Suppressor macrophage treated with lipopolysaccharide for 4 hours (primary cell): ENCODE measurements around the gene SYT6.

Experiments used
- DNase-seq: peaks from one replicate; pipeline ENCODE4 v3.0.0-alpha.2; 2020

SYT6 gene

GRCh38 chr1:114154146-114154962 lies 685 bp upstream of the SYT6 start:
- DNase-seq, result no peak

- peak; percentile 56 for DNase-seq
These were observed 985 bp downstream of the SYT6 start for GRCh38 chr1:114152508-114153260.

DNA sequence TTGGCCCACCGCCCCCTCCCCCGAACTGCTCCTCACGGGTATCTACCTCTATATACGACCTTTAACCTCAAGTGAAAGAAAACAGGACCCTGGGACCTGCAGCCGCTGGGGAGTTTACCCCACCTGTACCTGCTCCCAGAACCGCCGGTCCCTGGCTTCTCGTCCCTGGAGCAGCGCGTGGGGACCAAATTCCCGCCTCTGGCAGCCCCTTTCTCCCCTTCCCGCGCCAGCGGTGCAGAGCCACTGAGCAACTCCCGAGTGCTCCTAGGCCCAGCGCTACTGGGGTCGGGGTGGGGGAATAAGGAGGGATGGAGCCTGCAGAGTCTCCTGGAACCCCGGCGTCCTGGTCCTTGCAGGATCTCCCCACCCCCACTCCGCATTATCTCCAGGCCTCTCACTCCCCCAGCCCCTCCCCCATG lies 1.6 kb downstream of the SYT6 start:
- no peak for DNase-seq

DNA sequence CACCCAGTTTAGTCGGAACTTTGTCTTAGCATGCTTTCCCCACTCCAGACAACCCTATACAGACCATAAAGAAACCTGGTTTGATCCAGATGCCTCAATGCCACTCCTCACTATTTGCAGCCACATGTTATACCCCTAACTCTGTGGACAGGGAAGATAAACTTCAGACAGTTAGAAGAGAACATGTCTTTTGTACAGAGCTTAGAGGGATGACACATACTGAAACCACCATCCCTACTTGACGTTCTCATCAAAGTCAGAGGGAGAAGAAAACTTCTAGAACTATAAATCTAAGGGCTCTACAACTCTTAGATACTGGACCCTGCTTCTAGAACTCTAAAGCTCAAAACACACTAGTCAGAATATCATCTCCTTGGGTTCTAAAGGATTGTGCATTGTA lies 3.7 kb downstream of the SYT6 start:
- peak; percentile 14 for DNase-seq

DNA sequence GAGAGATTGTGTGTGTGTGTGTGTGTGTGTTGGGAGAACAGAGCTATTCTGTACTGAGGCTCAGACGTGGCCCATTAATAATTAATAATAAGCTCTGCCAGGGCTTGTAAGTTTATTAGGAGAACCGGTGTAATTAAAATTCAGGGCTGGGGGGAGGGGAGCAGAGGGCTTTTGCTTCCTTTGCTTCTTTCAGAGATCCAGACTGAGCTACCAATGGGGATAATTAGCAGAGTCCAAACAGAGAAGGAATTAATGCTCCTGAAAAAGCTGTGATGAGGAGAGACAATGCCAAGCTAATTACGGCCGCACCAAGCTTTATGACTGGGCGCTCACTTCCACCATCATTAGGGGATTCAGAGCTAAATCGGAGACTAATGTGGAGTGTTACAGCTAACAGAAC lies 4.5 kb downstream of the SYT6 start:
- no peak for DNase-seq

GRCh38 chr1:114145504-114146151 lies 8.0 kb downstream of the SYT6 start:
- DNase-seq, result no peak

- peak; percentile 18 for DNase-seq
These were observed 9.7 kb downstream of the SYT6 start for GRCh38 chr1:114144016-114144415.

DNA sequence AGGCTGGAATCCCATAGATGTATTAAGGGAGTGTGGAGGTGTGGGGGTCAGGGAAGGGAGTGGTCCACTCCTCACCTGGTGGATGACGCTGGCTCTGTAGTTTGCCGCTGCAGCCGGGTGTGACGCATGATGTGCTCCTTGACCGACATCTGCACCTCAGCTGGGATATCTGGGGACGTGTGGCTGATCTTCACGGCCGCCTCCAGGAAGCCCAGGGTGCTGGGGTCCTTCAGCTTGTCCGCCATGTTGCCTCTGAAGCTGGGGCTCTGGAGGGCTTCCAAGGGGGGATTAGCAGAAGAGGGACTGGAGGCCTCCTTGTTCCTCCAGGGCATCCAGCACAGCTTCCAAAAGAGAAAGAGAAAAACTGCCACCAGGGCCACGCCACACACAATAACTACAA lies 14.1 kb downstream of the SYT6 start:
- DNase-seq, result no peak

DNA sequence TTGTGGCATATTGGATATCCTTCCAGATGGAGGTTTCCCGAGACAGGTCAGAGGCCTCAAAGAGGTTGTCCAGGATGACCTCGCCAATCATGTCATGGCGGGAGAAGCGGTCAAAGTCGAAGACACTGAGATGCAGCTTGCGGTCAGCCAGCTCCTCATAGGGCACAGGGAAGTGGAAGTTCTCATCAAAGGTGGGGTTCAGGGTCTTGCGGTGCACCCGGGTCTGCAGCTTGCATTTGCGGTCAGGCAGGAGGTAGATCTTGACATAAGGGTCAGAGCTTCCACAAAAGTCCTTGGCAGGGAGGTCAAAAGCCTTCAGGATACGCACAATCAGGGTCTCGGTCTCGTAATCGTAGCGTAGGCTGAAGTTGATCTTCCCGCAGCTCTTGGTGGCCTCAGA lies 16.2 kb downstream of the SYT6 start:
- DNase-seq, result no peak

DNA sequence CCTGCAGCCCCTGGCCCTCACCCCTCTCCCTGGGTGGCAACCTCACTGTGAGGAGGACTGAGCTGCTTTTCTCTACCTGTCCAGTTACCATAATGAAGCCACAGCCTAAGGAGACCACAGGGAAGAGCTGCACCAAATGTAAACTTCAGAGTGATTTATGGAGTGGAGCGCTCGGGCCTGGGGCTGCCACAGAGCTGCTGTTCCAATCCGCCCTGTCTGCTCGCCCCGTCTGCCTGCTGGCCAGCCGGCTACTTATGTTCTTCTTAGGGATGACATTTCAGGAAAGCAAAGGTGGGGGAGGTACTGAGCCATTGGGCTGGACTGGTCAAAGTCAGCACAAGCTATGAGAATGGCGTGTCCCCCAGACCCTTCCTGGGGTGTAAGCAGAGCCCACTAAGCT lies 17.9 kb downstream of the SYT6 start:
- no peak for DNase-seq

- DNase-seq, result no peak
These were observed 19.2 kb downstream of the SYT6 start for GRCh38 chr1:114134518-114134917.

DNA sequence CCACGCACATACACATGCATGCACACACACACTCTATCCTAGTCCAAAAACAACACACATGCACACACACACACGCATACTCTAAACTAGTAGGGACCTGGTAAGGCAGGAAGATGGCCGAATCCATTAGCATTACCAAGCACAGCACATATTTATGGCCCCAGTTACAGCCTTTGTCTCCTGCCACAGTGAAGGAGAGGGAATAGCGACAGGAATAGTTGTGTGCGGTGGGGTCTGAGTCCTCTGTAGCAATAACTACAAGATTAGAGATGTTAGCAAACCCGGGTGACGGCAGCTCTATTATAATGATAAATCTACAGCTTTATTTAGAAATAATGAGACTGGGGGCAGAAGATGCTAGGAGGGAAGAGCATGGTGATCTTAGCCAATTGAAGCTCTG lies 20.5 kb downstream of the SYT6 start:
- no peak for DNase-seq

DNA sequence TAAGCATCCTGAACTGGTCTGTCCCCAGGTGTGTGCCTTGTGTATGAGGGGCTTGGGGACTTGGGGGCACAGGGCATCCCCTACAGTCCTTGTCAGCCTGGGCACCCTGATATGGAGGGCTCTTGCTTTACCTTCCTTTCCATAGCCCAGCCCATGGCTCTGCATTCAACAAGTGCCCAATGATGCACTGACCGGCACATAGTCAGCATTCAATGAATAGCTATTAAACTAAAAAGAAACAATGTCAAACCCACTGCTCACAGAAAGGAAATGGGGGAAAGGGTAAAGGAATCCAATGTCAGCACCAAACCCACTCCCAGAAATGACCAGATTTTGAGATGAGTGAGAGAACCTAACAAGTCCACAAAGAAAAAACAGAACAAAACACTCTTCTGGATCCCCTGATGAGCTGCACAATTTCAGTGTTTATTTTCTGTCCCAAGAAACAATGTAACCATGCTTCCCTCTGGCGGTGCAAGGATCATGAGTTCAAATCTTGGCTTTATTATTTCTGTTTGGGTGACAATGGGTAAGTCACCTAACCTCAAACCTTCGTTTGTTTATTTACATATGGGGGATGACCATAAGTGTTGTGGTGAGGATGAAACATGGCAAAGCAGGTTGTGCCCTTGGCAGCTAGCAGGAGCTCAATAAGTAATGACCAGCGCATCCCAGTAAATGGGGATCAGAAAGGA lies 22.0 kb downstream of the SYT6 start:
- no peak for DNase-seq

DNA sequence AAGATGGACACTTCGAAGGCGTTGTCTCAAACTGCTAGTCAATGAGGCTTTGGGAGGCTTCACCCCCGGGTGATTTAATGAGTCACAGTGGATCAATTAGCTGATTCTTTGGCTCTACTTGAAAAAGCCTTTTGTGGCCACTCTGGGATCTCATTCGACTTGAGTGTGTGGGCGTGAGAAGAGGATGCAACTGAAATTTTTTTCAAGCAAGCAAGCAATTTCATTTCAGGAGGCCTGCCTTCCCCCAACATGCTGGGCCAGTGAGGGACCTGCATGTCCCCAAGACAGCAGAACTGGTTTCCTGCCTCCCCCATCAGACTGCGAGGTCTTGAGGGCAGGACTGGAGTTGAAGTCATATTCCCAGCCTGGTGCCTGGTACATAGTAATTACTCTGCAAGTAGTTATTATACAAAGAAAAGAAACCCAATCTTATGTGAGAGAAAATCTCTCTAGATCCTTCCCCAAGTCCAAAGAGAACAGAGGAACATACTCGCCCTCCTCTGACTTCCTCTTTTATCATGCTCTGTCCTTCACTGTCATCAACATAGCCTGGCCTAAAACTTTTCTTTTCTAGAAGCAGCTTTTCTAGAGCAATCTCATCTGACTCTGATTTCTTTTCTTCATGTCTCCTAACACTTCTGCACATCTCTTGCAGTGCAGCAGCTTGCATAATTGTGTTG lies 22.7 kb downstream of the SYT6 start:
- peak; percentile 46 for DNase-seq

DNA sequence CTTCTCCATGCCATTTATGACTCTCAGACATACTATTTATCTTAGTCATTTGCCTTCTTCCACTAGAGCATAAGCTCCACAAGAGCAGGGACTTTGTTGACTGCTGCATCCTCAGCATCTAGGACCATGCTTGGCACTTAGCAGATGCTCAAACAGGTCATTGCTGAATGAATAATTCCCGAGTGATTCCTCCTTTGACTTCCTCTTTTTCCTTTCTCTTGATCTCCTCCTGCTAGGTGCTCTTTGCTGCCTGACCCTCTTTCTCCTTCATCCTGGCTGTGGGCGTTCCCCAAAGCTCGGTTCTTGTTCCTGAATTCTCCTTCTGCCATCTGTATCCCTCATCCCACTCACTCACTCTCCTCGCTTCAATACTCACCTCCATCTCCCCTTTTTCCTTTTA lies 23.5 kb downstream of the SYT6 start:
- peak; percentile 20 for DNase-seq

DNA sequence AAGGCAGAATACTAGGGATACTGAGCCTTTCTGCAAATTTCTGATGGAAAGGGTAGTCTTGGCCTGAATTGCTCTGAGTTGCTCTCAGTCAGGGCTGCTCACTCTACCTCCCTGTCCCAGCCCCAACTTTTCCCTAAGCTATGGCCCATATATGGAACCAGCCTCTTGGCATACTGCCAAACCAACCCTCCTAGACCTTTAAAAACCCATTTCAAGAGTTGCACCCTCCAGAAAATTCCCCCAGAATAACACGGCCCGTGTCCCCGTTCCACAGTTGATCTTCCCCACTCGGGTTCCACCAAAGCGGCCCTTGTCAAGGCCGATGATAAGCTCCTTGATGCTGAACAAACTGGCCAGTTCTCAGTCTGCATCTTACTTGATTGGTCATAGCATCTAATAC lies 25.4 kb downstream of the SYT6 start:
- no peak for DNase-seq

GRCh38 chr1:114126261-114127095 lies 27.2 kb downstream of the SYT6 start:
- peak; percentile 86 for DNase-seq

- no peak for DNase-seq
These were observed 29.0 kb downstream of the SYT6 start for GRCh38 chr1:114124644-114125043.

DNA sequence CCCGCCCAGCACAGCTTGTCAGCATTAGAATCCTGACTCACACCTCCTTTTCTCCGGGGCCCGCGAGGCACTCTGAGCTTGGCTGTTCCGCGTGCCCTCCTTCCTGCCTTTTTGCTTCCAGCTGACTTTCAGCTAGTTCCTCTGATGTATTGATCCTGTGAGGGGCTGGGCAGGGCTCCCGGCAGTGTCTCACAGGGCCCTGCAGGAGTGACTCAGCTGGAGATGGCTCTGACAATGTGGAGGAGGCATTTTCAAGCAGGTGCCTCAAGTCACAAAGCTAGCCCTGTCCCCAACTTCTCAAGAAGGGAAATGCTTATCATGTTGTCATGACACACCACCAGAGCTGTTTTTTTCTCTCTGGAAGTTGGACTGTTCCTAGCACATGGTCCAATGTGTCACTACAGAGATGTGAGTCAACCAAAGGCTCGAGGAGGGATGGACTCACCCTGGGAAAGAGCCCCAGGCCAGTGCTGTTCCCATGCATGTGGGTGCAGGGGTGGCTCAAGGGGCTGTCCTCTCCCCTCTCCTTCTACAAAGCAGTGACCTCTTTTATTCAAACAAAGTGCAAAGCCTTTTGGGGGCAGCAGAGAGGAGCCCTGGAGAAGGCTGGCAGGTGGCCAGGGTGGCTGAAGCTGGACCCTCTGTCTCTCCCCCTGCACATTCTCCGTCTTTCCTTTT lies 30.6 kb downstream of the SYT6 start:
- peak; percentile 88 for DNase-seq

DNA sequence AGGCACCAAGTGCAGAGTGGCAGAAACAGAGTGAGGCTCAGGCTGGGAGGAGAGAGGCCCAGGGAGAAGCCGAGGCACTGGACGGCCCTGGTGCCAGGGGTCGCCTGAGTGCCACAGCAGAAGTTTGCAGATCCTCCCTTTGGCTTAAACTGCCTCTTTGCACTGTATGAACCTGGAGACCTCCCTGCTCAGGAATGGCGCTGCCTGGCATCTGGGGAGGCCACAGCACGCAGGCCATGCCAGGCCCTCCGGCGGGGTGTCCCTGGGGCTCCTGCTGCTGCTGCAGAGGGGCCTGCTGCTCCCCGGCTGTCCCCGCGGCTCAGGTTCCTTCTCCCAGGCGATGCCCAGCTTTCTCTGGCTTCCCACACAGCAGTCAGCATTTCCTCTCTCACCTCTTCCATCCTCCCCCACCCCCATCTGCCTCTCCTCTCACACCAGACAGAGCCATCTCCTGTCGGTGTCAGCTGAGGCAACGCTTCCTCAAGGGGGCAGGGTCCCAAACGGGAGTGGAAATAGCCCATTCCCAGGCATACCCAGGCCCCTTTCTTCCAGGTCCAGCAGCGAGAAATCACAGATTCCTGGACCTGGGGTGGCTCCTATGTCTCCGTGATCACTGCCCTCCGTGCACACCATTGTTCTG lies 35.2 kb downstream of the SYT6 start:
- DNase-seq, result no peak

DNA sequence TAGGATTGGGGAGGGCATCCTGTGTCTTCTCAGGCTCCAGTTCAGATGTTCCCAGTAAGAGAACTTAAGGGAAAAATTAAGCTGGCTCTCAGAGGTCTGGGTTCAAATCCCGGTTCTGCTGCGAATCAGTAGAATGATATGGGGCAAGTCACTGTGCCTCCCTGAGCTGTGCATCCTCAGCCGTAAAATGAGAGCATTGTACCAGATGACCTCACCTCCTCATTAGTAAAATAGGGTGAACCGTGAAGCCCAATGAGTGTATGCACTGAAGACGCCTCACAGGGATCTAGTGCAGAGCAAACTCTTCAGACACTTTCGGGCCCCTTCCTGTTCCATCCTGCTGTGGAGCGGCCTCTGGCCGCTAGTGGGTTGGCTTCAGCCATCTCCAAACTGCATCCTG lies 36.0 kb downstream of the SYT6 start:
- DNase-seq, result no peak
